ENCODE measurements around the gene C2CD4C. TPM values are rescaled to one million over a fixed set of nuclear protein-coding genes. Genes with fewer than 3 reads are reported as not detected.

The C2CD4C gene
- total and polyA plus RNA-seq, 2 of the 13 experiments (the other 11 are each of a cell fraction or from before 2014, with no cell fraction given) = not detected

DNA sequence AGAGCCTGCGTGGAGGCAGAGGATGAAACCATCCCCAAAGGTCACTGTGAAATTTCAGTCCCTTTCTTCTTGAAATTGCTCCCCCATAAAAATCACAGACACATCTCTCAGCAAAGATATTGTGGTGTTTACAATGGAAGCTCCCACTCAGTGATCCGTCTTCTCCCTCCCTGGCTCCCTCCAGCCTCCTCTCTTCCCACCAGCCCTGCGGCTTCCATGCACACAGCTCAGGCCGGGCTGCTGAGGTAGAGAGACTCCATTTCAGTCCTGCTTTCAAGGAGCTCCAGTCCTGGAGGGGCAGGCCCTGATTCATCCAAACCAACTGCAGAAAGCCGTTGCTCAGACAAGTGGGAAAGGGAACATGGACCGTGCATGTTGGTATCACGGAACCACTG is 40.3 kb downstream of the C2CD4C start (continued):
- no peak for TF ChIP-seq AFF4 (CRISPR knock-in tag; IDR thresholded peaks at IDR 0.05)
- no peak for TF ChIP-seq ZNF34 (CRISPR knock-in tag; IDR thresholded peaks at IDR 0.05; ENCODE audit: borderline replicate concordance)
- TF ChIP-seq AHDC1 (CRISPR knock-in tag; IDR thresholded peaks at IDR 0.05; ENCODE audit: borderline replicate concordance) = no peak
- no peak for TF ChIP-seq DMAP1 (CRISPR knock-in tag; IDR thresholded peaks at IDR 0.05)
